Measurements from ENCODE around the gene UBE2N. TPM values are rescaled to one million over a fixed set of nuclear protein-coding genes. Genes with fewer than 3 reads are reported as not detected.
"Not testable (repeated sequence)": the region's sequence is repeated elsewhere in the genome, so short reads cannot be mapped to it uniquely, and the experiment has no call there.

Gene UBE2N
- total RNA-seq, 1 experiment from 2014 or later, result 249 TPM

DNA sequence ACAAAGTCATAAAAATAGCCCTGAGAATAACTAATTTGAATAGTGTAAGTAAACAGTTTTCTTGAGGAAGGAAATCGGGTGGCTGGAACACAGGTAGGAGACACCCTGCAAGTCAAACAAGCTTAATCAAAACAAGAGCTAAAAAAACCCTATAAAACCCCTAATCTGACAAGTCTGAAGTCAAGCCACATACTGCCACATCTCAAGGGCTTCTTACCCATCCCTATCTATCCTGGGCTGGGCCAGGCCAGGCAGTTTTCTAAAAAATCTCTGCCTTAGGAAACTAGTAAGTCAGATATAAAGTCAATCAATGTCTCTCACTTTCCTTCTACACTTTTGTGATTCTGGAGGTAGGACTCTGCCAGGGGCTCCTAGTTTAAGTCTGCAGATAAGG lies 15.3 kb downstream of the UBE2N start:
- no peak for DNase-seq (ENCODE audit: low read depth, low spot score)
- in situ Hi-C loops (cut with HindIII; ENCODE audit: low pct_unique_long_range_greater_than_20kb, low sequenced_read_pairs), result no loop called here

DNA sequence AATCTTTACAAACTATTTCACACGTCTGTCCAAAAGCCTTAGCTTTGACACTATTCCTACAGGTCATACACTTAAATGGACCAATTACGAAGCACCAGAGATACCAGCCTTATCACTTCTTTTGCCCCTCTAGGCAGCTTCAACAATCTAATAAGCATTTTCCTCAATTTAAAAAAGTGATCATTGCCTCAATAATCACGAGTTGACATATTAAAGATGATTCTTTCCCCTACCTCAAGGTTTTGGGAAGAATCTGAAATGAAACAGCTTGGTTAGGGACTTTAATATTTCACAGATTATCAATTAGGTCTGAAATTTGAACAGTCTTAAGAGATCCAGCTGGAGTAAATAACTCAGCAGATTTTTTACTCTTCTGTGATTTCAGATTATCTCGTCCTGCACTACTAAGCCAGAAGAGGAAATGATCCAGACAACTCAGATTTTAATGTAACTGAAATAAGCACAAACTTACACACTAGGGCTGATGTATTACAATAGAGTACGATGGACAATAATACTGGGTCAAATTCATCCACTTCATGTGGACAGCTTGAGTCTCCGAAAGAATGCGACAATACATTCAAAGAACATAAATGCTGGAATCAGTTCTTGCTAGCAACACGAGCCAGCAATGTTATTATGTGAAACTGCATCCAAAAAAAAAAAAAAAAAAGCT lies 15.9 kb downstream of the UBE2N start:
- in situ Hi-C loops (cut with HindIII; ENCODE audit: low pct_unique_long_range_greater_than_20kb, low sequenced_read_pairs), result no loop called here
- no peak for DNase-seq (ENCODE audit: low read depth, low spot score)

DNA sequence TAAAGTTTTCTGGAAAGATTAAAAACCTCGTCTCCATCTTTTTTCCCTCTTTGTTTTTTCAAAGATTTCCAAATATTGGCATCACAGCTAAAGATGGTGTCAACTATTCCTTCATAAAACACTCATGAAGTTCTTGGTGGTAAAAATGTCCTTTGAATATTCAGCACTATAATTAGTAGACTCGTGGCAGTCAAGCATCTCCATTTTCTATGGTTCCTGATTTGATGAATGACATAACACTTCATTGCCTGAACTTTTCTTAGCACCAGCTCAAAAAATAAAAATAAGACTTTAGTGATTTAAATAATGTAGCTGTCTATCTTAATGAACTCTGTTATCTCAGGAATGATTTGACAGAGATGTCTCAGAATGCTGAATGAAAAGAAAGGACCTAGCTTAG lies 19.7 kb downstream of the UBE2N start:
- in situ Hi-C loops (cut with HindIII; ENCODE audit: low pct_unique_long_range_greater_than_20kb, low sequenced_read_pairs), result no loop called here
- DNase-seq (ENCODE audit: low read depth, low spot score), result no peak

DNA sequence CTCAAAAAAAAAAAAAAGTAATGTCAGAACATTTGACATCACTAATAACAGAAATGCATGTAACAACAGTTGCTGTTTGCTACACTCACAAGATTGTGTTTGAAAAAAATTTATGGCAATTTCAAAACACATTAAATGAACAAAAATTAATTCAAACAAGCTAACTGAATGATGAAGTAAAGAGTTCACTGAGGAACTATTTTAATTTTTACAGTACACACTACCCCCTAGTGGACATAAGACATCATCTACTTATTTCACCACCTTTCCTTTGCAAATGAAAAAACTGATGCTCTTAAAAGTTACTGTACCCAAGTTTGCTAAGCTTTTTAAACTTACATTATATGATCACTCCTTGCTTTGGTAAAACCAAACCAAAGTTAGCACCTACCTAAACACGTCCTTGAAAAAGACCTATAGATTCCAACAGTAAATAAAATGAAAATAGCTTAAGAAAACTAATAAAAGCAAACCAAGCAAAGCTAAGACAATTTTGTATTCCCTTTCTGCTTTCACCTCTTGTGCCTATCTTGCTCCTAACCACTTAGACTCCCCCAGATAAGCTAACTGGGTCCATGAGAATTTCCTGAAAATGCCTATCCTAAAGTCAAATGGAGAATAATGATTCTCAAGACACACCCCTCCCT lies 22.2 kb downstream of the UBE2N start:
- in situ Hi-C loops (cut with HindIII; ENCODE audit: low pct_unique_long_range_greater_than_20kb, low sequenced_read_pairs), result no loop called here
- peak; percentile 69 for DNase-seq (ENCODE audit: low read depth, low spot score)

DNA sequence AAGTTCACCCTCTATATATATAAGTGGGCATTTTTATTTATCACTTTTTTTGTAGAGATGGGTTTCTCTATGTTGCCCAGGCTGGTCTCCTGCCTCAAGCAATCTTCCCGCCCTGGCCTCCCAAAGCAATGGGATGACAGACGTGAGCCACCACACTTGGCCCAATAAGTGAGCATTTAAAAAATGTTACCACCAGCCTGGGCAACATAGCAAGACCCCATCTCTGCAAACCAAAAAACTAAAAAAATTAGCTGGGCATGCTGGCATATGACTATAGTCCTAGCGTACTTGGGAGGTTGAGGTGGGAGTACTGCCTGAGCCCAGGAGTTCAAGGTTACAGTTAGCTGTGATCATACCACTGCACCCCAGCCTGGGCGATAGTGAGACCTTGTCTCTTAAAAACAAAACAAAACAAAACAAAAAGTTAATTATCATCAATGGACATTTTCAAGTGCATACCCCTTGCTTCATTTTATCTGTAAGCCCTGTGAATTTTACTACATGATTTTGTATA lies 23.7 kb downstream of the UBE2N start:
- in situ Hi-C loops (cut with HindIII; ENCODE audit: low pct_unique_long_range_greater_than_20kb, low sequenced_read_pairs), result no loop called here
- no peak for DNase-seq (ENCODE audit: low read depth, low spot score)

DNA sequence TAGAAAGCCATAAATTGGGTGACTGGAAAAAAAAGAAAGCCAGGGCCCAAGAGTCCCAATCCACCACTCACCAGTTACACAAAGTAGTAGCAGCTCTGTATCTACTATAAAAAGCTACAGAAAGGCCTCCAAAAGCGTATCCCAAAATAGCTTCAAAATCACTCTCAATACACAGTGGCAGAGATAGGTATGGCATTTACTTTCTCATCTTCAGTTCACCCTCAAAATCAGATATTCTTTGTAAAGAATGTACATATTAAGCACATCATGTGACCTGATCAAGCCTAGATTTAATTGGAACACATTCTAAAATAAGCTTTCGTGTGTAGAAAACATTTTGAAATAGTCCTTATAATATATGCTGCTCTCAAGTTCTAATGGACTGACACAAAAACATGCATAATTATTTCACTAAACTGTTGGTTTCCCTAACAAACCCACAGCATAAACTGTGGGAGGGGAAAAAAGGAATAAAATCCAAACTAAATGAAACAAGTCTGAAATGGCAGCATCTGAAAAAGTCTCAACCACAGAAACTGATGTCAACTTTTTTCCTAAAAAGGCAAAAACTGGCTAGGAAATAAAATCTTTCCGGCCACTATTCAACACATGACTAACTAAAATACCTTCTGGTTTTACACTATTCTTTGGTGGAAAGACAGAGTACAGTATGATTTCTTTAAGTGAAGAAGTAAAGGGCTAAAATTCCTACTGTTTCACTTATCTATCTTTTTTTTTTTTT lies 25.9 kb downstream of the UBE2N start:
- DNase-seq (ENCODE audit: low read depth, low spot score), result no peak
- in situ Hi-C loops (cut with HindIII; ENCODE audit: low pct_unique_long_range_greater_than_20kb, low sequenced_read_pairs), result no loop called here

DNA sequence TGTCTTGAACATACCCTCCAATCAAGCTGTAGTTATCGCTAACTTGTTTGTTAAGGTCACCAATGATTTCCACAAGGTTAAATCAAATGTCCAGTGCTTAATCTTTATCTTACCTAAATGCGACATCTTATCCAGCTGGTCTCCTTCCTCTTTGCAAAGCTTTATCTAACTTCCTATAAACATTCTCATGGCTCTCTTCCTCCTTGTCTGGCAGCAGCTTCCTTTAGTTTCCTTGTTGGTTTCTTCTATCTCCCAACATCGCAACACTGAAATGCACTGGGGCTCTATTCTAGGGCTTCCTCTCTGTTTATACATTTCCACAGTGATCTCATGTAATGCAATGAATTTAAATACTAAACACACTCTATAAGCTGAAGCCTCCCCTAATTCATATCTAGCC lies 28.7 kb downstream of the UBE2N start:
- in situ Hi-C loops (cut with HindIII; ENCODE audit: low pct_unique_long_range_greater_than_20kb, low sequenced_read_pairs), result no loop called here
- no peak for DNase-seq (ENCODE audit: low read depth, low spot score)

DNA sequence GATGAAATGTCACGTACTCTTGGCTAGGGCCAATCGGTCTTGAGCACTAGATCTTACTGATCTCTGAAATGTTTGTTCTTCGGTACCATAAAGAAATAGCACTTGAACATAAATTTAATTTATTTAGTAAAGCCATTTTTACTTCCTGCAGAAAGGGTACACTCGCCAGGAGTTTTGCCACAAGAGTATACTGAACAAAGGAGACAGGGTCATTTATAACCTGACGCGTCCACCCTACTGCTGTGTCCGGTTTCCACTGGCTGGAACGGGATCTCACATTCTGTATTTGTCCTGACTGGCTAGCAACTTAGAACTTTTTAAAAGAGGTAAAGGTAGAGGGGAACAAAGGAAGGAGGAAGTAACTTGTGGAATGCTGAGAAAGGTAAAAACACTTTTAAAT lies 29.4 kb downstream of the UBE2N start:
- in situ Hi-C loops (cut with HindIII; ENCODE audit: low pct_unique_long_range_greater_than_20kb, low sequenced_read_pairs); DNase-seq (ENCODE audit: low read depth, low spot score): not testable (repeated sequence)

DNA sequence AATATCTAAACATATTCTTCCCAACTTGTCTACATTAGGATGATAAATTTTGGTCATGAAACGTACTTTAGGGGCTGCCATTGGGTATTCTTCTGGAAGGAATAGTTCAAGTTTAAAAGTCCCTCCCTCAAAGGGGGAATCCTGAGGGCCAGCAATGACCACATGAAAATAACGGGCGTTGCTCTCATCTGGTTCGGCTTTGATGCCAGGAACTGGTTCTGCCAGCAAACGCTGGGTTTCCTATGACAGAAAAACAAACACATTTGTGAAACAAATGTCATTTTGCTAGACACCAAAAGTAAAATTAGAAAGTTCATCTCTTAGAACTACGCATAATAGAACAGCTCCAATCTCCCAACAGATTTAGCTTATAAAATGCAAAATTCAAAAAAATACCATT lies 30.7 kb downstream of the UBE2N start:
- in situ Hi-C loops (cut with HindIII; ENCODE audit: low pct_unique_long_range_greater_than_20kb, low sequenced_read_pairs); DNase-seq (ENCODE audit: low read depth, low spot score): not testable (repeated sequence)

DNA sequence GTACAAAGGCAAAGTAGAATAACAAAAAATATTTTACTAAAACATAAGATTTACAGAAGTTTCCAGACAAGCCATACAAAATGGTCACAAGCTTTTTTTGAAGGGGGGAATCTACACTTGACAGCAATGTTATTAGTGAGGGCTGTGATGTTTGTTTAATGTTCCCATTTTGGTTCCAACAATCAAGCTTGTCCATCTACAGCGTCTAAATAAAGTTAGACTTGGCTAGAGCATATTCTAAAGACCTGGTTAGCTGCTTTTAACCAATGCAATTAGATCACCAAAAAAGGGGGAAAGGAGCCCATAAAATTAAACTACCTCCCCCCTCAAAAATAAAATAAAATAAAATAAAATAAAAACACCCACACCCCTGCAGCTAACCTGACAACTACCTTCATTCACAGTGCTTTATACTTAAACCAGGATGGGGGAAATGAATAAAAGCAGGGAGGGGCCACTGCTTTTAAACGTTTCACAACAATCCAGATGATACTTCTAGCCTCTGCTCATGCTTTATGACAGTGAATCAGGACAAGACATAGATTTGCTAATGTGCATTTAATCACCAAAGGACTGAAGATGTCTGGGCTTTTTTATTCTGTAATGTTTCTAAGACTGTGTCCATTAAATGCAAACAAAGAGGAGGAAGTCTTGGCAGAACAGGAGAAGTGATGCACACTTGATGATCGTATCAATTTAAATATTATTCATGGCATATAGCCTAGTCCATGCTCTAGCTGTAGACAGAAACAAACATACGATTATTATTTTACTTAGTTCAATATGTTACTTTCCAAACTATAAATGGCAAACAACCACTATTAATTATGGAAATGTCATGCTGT lies 32.2 kb downstream of the UBE2N start:
- in situ Hi-C loops (cut with HindIII; ENCODE audit: low pct_unique_long_range_greater_than_20kb, low sequenced_read_pairs), result not testable (repeated sequence)

DNA sequence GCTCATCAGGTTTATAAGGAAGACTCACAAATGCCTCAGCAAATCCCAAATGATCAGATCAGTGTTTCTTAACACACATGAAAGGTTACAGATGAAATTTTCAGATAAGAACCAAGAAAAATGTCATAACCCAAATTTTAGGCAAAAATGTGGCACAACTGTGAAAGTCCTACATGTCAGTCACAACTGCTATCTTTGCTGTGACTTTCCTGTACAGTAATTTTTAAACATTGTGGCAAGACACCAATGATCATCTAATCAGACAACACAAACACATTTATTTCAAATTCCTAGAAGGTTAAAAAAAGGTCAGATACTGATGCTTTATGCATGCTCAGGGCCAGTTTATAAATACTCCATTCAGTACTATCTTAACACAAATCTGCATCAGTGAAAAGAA lies 32.9 kb downstream of the UBE2N start:
- no peak for DNase-seq (ENCODE audit: low read depth, low spot score)
- in situ Hi-C loops (cut with HindIII; ENCODE audit: low pct_unique_long_range_greater_than_20kb, low sequenced_read_pairs), result no loop called here

More for the DNA sequence above, 32.2 kb downstream of the UBE2N start:
- not testable (repeated sequence) for DNase-seq (ENCODE audit: low read depth, low spot score)

DNA sequence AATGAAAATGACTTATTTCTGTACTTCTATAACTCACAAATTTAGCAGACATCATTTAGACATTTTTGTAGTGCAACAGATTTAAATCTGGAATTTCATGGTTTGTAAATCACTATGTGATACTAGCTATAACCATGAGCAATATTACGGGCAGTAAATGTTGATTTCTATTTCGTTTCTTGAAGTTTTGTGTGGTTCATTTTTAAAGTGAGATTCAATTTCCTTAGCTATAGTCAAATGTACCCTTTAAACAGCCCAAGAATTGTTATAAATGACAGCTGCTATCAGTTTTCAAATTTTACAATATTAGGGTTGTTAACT lies 33.8 kb downstream of the UBE2N start:
- DNase-seq (ENCODE audit: low read depth, low spot score), result no peak
- in situ Hi-C loops (cut with HindIII; ENCODE audit: low pct_unique_long_range_greater_than_20kb, low sequenced_read_pairs), result no loop called here

DNA sequence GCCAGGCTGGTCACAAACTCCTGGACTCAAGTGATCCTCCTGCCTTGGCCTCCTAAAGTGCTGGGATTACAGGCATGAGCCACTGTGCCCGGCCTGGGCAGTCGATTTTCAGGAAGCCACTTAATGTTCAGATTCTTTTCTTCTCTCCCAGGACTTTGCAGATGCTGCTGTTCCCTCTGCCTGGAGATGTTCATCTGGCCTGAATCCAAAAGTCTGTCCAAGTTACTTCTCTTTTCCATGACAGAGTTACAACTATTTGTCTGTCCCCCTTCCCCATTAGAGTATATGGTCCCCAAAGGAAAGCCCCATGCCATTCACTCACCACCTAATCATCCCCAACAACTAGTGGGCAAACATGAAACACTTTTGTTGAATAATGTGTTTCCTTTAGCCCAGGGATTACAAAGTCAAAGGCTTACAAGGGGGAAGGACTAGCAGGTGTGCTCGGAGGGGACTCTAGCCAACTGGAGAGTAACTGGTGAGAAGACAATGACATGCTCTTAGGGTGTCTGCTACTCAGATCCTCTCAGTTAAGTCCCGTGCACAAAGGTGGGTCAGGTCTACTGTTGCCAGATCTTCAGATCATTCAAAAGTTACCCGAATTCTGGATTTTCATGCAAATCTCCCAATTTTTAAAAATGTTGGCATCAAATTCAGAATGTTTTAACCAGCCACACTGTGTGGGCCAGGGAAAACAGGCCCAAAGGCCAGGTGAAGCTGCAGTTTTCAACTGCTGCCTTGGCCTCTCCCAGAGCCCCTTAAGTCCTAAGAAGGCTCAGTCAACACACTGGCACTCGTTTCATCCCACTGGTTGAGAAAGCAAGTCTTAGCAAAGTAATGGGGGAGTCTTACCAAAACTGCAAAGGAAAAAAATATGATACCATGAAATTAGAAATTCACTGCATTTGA lies 34.4 kb downstream of the UBE2N start:
- DNase-seq (ENCODE audit: low read depth, low spot score), result no peak
- in situ Hi-C loops (cut with HindIII; ENCODE audit: low pct_unique_long_range_greater_than_20kb, low sequenced_read_pairs), result no loop called here

DNA sequence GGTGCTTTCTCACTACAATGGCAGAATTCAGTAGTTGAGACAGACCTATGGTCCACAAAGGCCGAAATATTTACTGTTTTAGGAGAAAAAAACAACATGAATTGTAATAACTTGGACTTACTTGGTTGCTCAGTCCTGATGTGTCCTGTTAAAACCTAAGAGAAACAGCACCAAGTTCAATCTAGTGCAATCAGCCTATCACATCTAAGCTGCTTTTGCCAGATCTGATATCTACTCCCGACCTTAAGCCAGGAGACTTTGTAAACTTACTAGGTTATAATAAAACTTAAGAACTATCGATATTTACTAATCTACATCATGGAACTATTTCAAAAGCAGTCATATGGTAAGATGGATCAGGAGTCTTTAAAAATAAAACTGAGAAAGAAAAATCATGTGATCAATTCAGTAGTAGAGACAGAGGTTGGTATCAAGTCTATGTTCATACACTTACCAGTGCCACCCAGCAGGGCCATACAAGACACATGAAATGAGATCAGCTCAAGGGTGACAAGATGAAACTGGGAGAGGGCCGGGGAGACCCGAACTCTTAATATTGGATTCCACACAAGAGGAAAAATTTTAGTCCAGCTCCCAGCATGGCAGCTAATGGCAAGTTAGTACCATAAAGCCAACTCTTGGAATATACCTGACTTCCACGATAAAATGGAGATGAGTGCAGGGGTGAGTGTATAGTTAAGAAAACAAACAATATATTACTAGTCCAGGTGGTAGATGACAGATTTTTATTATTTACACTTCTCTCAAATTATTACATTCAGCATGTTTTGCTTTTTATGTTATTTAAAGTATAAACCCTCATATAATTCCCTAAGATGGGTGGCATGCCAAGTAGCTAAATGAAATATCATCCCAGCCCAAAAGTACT lies 36.5 kb downstream of the UBE2N start:
- in situ Hi-C loops (cut with HindIII; ENCODE audit: low pct_unique_long_range_greater_than_20kb, low sequenced_read_pairs), result no loop called here

DNA sequence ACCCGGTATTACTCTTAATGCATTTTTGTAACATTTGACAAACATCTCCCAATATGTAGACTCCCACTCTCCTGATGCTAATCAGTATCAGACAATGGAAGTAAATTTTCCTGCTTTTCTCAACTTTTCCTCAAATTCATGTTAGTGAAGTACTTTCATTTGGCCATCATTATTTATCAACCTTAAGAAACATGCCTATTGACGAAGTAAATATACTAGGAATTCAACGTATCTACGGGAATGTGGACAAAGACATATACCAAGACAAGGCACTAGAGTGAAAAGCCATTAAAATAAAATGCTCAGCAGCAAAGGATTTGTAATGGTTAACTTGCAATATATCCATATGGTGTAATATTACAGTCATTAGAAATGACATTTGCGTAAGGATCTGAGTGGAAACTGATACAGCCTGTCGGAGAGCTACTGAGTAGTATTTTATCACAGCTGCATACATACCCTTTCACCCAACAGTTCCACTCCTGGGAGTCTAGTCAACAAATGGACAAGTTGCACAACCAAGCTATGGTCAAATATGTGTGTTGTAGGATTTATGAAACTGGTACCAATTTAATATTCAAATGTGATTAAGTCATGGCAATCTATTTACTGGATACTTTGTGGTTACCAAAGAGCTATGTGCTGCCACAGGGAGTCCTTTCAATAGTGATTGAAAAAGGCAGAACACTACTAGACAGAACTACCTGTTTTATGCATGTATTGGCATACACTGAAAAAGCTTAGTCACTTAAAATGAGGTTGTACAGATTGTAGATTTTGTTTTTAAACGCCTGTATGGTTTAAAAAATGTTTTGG lies 37.6 kb downstream of the UBE2N start:
- in situ Hi-C loops (cut with HindIII; ENCODE audit: low pct_unique_long_range_greater_than_20kb, low sequenced_read_pairs), result no loop called here
- DNase-seq (ENCODE audit: low read depth, low spot score), result no peak

More for the DNA sequence above, 36.5 kb downstream of the UBE2N start:
- no peak for DNase-seq (ENCODE audit: low read depth, low spot score)
